HG02759 (cell line): ENCODE measurements around the gene SLC6A4.

Experiments
- ATAC-seq: cut with Tn5 transposase; IDR thresholded peaks from one replicate; pipeline ENCODE4 v1.9.1; 2021; ENCODE audit warnings: mild to moderate bottlenecking, moderate library complexity; ENCODE audit not compliant: unreplicated experiment

Gene SLC6A4

DNA sequence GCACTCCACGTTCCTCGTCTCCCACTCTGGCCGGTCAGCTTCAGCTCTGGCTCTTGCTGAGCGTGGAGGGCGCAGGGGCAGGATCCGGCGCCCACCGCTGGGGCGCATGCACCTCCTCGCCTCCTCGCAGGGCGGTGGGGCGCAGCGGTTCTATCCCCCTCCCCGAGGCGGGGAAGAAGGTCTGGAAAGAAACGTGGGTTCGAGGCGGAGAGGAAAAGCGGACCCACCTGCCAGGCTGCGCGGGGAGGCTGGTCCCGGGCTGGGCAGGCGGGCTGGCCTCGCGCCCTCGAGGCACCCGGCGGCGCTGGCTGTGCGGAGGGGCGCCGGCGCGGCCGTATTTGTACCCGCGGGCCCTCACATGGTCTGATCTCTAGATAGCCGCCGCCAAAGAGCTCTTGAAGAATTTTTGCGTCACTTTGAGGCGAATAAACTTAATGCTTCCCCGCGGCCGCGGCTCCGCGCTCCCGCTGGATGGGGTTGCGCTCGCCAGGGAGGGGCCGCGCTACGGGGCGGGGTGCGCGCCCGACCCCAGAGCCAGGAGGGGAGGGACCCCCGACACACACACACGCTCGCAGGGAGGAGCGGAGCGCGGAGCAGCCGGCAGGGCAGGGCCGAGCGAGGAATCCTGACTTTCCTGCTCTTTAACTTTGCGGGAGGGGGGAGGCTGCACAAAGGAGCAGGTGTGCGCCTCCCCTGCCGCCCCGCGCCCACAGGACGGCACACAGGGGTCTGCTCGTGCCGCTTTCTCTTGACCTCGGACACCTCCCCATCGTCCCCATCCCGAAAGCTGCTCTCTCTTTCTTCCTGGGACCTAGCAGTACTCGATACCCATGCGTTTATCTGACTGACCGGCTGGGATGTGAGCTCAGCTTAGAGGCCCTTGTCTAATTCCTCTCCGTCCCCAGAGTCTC lies at the start of gene SLC6A4:
Gene SLC6A4 (minus strand): TSS at position 312 of the 911 bp plus-strand sequence. CDS start 13,739 bp downstream, outside the sequence.
- peak; percentile 22 for ATAC-seq

GRCh38 chr17:30279156-30279555 lies 43.7 kb upstream of the SLC6A4 start:
- no peak for ATAC-seq

- ATAC-seq, result no peak
Measured at GRCh38 chr17:30278032-30278431, 42.5 kb upstream of the SLC6A4 start.

GRCh38 chr17:30275911-30276310 lies 40.4 kb upstream of the SLC6A4 start:
- no peak for ATAC-seq

DNA sequence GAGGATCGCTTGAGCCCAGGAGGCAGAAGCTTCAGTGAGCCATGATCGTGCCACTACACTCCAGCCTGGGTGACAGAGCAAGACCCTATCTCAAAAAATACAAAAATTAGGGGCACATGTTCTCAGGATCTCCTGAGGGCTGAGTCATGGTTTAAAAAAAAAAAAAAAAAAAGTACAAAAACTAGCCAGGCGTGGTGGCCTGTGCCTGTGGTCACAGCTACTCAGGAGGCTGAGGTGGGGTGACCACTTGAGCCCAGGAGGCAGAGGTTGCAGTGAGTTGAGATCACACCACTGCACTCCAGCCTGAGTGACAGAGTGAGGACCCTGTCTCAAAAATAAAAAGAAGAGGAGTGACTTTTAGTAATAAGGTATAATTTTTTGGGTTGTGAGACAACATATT lies 39.4 kb upstream of the SLC6A4 start:
- no peak for ATAC-seq

DNA sequence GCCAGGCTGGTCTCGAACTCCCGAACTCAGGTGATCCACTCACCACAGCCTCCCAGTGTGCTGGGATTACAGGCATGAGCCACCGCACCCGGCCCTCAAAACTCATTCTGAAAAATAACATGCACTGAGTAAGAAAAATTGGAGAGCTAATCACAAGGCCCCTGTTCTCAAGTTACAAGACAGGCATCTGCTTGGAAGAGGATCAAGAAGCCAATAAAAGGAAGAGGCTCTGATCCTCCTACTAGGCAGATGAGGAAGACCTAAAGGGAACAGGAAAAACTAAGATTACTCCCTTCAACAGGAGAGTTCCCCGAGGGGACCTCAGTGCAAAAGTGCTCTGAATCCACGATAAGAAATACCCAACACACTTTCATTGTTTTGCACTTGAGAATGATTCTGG lies 37.9 kb upstream of the SLC6A4 start:
- ATAC-seq, result no peak

GRCh38 chr17:30271102-30271501 lies 35.6 kb upstream of the SLC6A4 start:
- ATAC-seq, result no peak

- ATAC-seq, result no peak
Measured at GRCh38 chr17:30267625-30268024, 32.1 kb upstream of the SLC6A4 start.

- no peak for ATAC-seq
Measured at GRCh38 chr17:30263552-30264333, 28.2 kb upstream of the SLC6A4 start.

GRCh38 chr17:30256756-30257506 lies 21.4 kb upstream of the SLC6A4 start:
- ATAC-seq, result no peak

- ATAC-seq, result no peak
Measured at GRCh38 chr17:30254150-30254549, 18.7 kb upstream of the SLC6A4 start.

DNA sequence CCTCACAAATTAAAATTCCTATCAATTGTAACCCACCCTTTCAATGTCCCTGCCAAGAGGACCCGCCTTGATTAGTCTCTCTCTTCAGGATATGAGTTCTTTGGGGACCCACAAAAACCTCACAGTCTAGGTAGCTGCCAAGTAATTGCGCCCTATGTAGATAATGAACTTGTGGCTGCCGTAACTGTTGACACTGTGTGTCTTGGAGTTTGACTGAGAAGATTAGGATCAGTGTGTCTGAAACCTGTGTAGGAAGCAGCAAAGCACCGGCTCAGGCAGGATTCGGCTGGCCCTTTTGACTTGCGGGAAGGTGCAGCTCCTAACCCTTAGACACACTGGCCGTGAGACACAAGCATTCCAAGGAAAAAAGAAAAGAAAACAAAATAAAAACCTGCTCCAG lies 17.8 kb upstream of the SLC6A4 start:
- no peak for ATAC-seq

- ATAC-seq, result no peak
Measured at GRCh38 chr17:30251931-30252330, 16.4 kb upstream of the SLC6A4 start.

DNA sequence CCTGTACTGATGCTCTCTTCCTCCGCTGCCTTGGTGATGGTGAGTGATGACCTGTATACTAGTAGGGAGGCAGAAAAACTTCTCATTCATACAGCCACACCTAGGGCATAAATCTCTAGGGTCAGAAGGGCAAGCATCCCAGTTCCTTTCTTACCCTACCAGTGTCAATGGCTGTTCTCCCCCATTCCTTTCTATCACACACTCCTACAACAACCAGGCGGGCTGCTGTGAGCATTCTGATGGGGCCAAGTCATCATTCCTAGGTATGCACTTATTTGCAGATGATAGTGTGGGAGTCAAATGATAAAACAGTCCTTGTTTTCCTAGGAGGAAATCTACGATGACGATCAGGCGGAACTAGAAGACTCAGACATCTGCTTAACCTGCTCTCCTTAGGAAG lies 14.0 kb upstream of the SLC6A4 start:
- ATAC-seq, result no peak

DNA sequence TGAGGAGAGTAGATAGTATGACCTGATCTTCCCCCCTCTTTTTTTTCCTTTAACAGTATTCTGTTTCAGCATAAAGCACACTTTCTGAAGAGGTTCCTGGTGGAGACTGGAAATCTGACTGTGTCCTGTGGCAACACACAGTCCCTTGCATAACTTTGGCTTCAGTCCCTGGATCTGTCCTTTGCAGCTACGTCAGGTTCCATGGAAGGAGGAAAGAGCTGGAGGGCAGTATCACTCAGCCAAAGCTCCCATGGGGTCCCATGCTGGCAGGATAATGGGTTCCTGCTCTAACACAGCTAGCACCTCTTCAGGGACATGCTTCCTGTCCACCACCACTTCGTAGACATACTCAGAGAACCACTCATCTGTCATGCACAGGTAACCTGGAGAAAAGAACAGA lies 13.3 kb upstream of the SLC6A4 start:
- no peak for ATAC-seq

- no peak for ATAC-seq
Measured at GRCh38 chr17:30246460-30246859, 11.0 kb upstream of the SLC6A4 start.

GRCh38 chr17:30244853-30245385 lies 9.4 kb upstream of the SLC6A4 start:
- ATAC-seq, result no peak

- ATAC-seq, result no peak
Measured at GRCh38 chr17:30243568-30243967, 8.1 kb upstream of the SLC6A4 start.

- ATAC-seq, result no peak
Measured at GRCh38 chr17:30243002-30243401, 7.5 kb upstream of the SLC6A4 start.

- no peak for ATAC-seq
Measured at GRCh38 chr17:30241051-30241450, 5.6 kb upstream of the SLC6A4 start.

GRCh38 chr17:30240177-30240576 lies 4.7 kb upstream of the SLC6A4 start:
- ATAC-seq, result no peak
